HG03108 (cell line): ENCODE data around the gene LRCOL1.

Source experiments
- ATAC-seq: cut with Tn5 transposase; IDR thresholded peaks from one replicate; pipeline ENCODE4 v1.9.1; 2021; ENCODE audit warnings: moderate library complexity; ENCODE audit not compliant: unreplicated experiment

LRCOL1 gene

DNA sequence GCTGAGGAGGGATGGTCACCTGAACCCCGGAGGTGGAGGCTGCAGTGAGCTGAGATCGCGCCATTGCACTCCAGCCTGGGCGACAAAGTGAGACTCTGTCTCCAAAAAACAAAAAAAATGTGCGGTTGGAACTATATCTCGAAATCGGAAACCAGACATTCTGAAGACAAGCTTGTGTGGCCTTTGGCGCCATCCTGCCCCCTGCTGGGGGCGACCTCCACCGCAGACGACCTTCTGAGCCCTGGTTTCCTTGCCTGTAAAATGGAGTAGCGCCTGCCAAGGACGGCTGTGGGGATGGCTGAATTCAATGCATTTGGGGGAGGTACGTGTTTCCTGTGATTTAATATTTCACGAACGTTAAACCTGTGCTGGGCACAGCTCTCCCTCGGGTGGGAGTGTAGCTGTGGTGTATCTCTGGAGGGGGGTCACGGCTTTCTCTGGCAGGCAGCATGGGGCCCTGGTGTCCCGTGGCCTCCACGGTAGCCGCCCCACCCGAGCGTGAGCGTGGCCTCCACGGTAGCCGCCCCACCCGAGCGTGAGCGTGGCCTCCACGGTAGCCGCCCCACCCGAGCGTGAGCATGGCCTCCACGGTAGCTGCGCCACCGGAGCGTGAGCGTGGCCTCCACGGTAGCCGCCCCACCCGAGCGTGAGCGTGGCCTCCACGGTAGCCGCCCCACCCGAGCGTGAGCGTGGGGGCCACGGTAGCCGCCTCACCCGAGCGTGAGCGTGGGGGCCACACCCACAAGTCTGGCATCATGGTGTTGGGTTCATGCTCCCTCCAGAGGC is 55.3 kb downstream of the LRCOL1 start:
- no peak for ATAC-seq
